ENCODE measurements around the gene FN3KRP.

The FN3KRP gene

GRCh38 chr17:82699551-82699950 is 17.0 kb upstream of the FN3KRP start:
- Histone ChIP-seq H3K27ac (no peak overlapping the region), H3K9me3 (ENCODE audit: low read depth, low read length) (no peaks in the 10 kb centered on the region), H3K4me3 (no peak overlapping the region; the same call in 1 of the 2 replicates), H3K9ac (ENCODE audit: insufficient read length) (no peak overlapping the region), H3K36me3 (ENCODE audit: insufficient read depth, low read length) (no peaks in the 10 kb centered on the region)
- no peak for DNase-seq (ENCODE audit: low read depth, low spot score)
- TF ChIP-seq EZH2 (IDR thresholded peaks at IDR 0.05) (no peak), FOXP2 (optimal IDR thresholded peaks at IDR 0.05; ENCODE audit: control extremely low read depth, extremely low read length, insufficient read depth) (no peak), POLR2AphosphoS5 (IDR thresholded peaks at IDR 0.05; ENCODE audit: borderline replicate concordance, low read depth, low read length) (no peak)

DNA sequence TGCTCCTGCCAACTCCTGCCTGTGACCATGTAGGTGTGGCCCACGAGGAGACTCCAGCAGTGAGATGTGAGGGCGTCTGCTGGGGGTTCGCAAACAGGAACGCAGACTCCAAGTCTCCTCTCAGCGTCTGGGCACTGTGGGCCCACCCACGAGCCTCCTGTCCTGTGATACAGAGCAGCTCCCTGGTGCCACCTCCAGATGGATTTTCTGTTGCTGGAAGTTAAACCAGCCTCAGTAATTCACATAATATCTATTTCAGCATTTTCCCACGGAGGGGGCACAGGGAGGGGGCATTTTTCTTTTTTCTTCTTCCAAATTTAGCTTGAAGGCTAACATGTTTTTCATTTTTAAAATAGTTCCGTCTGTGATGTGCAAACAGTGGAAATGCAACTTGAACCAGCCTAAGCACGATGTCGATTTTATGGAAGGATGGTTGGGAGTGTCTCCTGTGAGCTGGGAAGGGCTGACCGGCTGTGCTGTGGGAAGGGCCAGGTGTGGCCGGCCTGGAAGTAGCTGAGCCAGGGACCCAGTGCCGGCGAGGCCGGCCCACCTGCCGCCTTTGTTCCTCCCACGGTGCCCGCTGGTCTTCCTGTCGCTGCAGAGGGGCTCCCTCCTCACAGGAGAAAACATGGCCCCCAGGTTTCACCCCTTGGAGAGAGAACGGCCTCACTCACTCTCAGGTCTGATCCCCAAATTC is 14.1 kb upstream of the FN3KRP start:
- Histone ChIP-seq H3K9me3 (ENCODE audit: low read depth, low read length) (no peaks in the 10 kb centered on the region), H3K4me3 (no peak overlapping the region), H3K9ac (ENCODE audit: insufficient read length) (no peak overlapping the region), H3K27ac (no peak overlapping the region), H3K36me3 (ENCODE audit: insufficient read depth, low read length) (no peaks in the 10 kb centered on the region)
- no peak for TF ChIP-seq FOXP2 (optimal IDR thresholded peaks at IDR 0.05; ENCODE audit: control extremely low read depth, extremely low read length, insufficient read depth)
- no peak for TF ChIP-seq EZH2 (IDR thresholded peaks at IDR 0.05)
- DNase-seq (ENCODE audit: low read depth, low spot score), result no peak

- Histone ChIP-seq H3K36me3 (ENCODE audit: insufficient read depth, low read length) (no peaks in the 10 kb centered on the region), H3K9me3 (ENCODE audit: low read depth, low read length) (no peaks in the 10 kb centered on the region), H3K27ac (no peak overlapping the region), H3K4me3 (no peak overlapping the region), H3K9ac (ENCODE audit: insufficient read length) (no peak overlapping the region)
- TF ChIP-seq POLR2AphosphoS5 (IDR thresholded peaks at IDR 0.05; ENCODE audit: borderline replicate concordance, low read depth, low read length), result no peak
- TF ChIP-seq EZH2 (IDR thresholded peaks at IDR 0.05), result no peak
- no peak for TF ChIP-seq FOXP2 (optimal IDR thresholded peaks at IDR 0.05; ENCODE audit: control extremely low read depth, extremely low read length, insufficient read depth)
- no peak for DNase-seq (ENCODE audit: low read depth, low spot score)
These were observed 13.3 kb upstream of the FN3KRP start for GRCh38 chr17:82703036-82703745.

DNA sequence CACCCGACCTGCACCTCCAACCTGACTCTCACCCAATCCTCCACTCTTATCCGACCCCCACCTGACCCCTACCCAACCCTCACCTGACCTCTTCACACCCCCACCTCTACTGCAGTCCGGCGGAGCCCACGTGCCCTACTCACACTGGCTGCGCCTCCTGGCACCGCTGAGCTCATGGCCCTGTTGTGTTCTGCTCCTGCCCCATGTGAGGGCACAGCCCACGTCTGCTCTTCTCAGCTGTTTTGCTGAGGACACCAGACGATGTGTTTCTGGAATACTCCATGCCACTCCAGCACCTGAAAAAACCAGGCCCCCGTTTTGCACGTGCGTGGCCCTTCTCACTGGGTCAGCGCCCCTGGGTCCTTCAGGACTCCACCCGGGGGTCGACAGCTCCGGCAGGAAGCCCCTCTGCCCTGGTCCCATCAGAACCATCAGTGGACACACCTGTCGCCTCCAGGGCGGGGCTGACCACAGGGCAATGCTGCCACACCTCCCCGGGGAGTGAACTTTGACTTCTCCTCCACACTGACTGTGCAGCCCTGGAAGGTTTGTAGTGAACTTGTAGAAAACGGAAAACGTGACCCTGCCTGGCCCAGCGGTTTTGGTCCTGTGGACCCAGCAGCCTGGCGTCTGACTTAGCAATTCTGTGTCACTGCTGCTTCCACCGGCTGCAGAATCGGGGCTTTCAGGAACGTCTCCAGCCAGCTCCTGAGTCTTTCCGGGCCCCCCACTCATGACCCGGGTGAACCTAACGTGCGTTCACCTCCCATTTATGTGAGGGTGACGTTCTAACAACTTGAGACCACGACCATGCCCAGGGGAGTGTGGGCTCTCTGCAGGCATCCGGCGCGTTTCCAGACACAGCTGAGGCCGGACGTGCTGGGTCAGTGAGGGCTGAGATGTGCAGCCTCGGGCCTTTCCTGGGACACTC is 12.3 kb upstream of the FN3KRP start:
- no peak for DNase-seq (ENCODE audit: low read depth, low spot score)
- no peaks in the 10 kb centered on the region for H3K9me3 ChIP-seq (ENCODE audit: low read depth, low read length)
- no peak overlapping the region for H3K27ac ChIP-seq
- TF ChIP-seq FOXP2 (optimal IDR thresholded peaks at IDR 0.05; ENCODE audit: control extremely low read depth, extremely low read length, insufficient read depth), result no peak
- TF ChIP-seq POLR2AphosphoS5 (IDR thresholded peaks at IDR 0.05; ENCODE audit: borderline replicate concordance, low read depth, low read length), result no peak
- TF ChIP-seq EZH2 (IDR thresholded peaks at IDR 0.05), result no peak
- H3K36me3 ChIP-seq (ENCODE audit: insufficient read depth, low read length), result no peaks in the 10 kb centered on the region
- H3K4me3 ChIP-seq, result no peak overlapping the region
- no peak overlapping the region for H3K9ac ChIP-seq (ENCODE audit: insufficient read length)

DNA sequence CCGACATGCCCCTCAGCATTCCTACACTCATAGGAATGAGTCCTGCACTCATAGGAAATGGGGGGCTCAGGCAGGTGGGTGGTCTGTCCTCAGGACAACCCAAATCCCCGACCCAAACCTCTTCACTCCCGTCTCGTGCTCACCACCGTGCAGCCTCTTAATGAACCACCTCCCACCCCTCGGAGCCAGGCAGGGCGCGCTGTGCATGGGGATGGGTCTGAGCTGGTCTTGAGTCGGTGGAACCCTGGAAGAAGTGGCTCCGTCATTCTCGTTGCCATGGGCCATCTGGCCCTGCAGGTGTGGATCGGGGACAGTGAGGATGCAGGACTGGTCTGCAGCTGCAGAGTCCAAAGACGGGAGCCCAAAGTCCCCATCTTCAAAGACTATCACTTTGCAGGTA is 11.6 kb upstream of the FN3KRP start:
- H3K4me3 ChIP-seq, result no peak overlapping the region
- H3K27ac ChIP-seq, result no peak overlapping the region
- DNase-seq (ENCODE audit: low read depth, low spot score), result no peak
- no peak for TF ChIP-seq EZH2 (IDR thresholded peaks at IDR 0.05)
- no peak for TF ChIP-seq POLR2AphosphoS5 (IDR thresholded peaks at IDR 0.05; ENCODE audit: borderline replicate concordance, low read depth, low read length)
- TF ChIP-seq FOXP2 (optimal IDR thresholded peaks at IDR 0.05; ENCODE audit: control extremely low read depth, extremely low read length, insufficient read depth), result no peak
- H3K9me3 ChIP-seq (ENCODE audit: low read depth, low read length), result no peaks in the 10 kb centered on the region
- H3K36me3 ChIP-seq (ENCODE audit: insufficient read depth, low read length), result no peaks in the 10 kb centered on the region
- no peak overlapping the region for H3K9ac ChIP-seq (ENCODE audit: insufficient read length)

- TF ChIP-seq POLR2AphosphoS5 (IDR thresholded peaks at IDR 0.05; ENCODE audit: borderline replicate concordance, low read depth, low read length) (no peak), EZH2 (IDR thresholded peaks at IDR 0.05) (no peak), FOXP2 (optimal IDR thresholded peaks at IDR 0.05; ENCODE audit: control extremely low read depth, extremely low read length, insufficient read depth) (no peak)
- no peak for DNase-seq (ENCODE audit: low read depth, low spot score)
- Histone ChIP-seq H3K9me3 (ENCODE audit: low read depth, low read length) (no peaks in the 10 kb centered on the region), H3K27ac (no peak overlapping the region), H3K36me3 (ENCODE audit: insufficient read depth, low read length) (no peaks in the 10 kb centered on the region), H3K9ac (ENCODE audit: insufficient read length) (no peak overlapping the region), H3K4me3 (no peak overlapping the region)
These were observed 10.8 kb upstream of the FN3KRP start for GRCh38 chr17:82705756-82706155.

GRCh38 chr17:82709024-82709675 is 7.4 kb upstream of the FN3KRP start:
- no peaks in the 10 kb centered on the region for H3K36me3 ChIP-seq (ENCODE audit: insufficient read depth, low read length)
- DNase-seq (ENCODE audit: low read depth, low spot score), result no peak
- H3K9me3 ChIP-seq (ENCODE audit: low read depth, low read length), result no peaks in the 10 kb centered on the region
- H3K4me3 ChIP-seq, result no peak overlapping the region
- H3K9ac ChIP-seq (ENCODE audit: insufficient read length), result no peak overlapping the region
- H3K27ac ChIP-seq, result no peak overlapping the region
- no peak for TF ChIP-seq FOXP2 (optimal IDR thresholded peaks at IDR 0.05; ENCODE audit: control extremely low read depth, extremely low read length, insufficient read depth)
- no peak for TF ChIP-seq POLR2AphosphoS5 (IDR thresholded peaks at IDR 0.05; ENCODE audit: borderline replicate concordance, low read depth, low read length)
- no peak for TF ChIP-seq EZH2 (IDR thresholded peaks at IDR 0.05)

Data from SK-N-MC (cell line).